ENCODE results near the gene TMEM256.
A peak's percentile ranks its signal among the peaks of the same experiment; 100 is the strongest.

Gene TMEM256

DNA sequence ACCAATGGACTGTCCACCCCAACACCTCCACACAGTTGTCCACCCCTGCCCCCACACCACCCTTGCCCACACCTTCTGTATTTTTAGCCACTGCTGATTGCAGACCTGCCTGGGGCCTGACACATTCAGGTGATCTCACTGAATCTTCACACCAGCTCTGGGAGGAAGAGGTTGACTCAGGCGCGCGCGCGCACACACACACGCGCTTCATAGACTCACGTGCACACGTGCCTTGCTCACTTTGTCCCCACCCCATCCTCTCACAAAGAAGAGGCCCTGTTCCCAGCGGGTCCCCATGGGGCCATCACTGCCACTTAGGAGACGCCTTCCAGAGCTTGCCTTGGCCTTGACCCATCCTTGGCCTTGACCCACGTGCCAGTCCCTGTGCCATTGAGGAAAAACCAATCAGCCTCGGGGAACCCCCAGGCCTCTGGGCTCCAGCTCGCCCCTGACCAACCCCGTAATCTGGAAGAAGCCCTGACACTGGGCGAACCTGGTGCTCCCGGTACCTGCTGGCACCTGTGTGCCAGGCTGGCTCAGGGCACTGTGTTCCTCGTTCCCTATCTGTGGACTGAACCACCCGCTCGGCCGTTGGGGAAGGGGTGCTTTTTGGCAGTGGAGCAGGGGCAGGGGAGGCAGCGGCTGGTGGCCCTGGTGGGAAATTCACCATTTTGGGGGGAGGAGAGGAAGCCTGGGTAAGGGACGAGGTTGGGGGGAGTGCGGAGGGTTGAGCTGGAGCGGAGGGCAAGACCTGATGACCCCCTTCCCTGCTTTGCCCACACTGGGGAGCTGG lies 6.9 kb upstream of the TMEM256 start:
- no peak for DNase-seq (ENCODE audit: extremely low spot score, insufficient read length, low read depth)
- no peak for FAIRE-seq

DNA sequence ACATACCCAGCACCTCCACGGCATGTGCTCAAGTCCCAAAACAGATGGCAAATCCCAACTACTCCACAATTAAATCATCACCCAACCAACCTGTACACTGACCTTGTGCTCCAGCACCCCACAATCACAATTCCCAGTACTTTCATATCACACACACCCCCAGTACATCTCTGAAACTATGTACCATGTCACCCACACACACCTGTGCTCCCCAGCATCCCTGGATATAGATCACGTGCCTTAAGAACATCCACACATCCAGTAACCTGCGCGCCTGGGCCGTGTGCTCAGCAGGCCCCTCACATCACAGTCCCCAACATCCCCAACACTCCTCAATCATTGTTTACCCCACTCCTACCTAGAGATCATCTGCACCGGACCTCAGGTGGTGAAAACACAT lies 5.8 kb upstream of the TMEM256 start:
- no peak for DNase-seq (ENCODE audit: extremely low spot score, insufficient read length, low read depth)
- FAIRE-seq, result no peak

DNA sequence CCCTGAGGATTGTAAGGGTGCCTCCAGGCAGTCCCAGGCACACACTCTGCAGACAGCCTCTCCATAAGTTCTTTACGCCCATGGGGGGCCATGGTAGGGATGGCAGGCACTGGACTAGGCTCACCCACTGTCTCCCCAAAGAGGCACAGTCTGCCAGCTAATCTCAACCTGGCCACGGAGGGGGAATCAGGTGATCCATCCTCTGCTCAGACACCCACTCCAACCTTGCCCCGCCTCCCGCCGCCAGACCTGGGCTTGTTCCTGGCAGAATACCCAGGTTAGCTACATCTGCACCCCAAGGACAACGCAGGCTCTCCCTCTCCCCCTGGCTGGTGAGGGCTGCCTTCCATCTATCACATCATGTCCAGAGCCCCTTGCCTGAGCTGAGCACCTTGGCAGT lies 5.0 kb upstream of the TMEM256 start:
- DNase-seq (ENCODE audit: extremely low spot score, insufficient read length, low read depth) (no peak), FAIRE-seq (no peak)

DNA sequence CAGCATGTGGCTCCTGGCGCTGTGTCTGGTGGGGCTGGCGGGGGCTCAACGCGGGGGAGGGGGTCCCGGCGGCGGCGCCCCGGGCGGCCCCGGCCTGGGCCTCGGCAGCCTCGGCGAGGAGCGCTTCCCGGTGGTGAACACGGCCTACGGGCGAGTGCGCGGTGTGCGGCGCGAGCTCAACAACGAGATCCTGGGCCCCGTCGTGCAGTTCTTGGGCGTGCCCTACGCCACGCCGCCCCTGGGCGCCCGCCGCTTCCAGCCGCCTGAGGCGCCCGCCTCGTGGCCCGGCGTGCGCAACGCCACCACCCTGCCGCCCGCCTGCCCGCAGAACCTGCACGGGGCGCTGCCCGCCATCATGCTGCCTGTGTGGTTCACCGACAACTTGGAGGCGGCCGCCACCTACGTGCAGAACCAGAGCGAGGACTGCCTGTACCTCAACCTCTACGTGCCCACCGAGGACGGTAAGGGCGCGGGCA lies 4.4 kb upstream of the TMEM256 start:
- DNase-seq (ENCODE audit: extremely low spot score, insufficient read length, low read depth), result no peak
- no peak for FAIRE-seq

DNA sequence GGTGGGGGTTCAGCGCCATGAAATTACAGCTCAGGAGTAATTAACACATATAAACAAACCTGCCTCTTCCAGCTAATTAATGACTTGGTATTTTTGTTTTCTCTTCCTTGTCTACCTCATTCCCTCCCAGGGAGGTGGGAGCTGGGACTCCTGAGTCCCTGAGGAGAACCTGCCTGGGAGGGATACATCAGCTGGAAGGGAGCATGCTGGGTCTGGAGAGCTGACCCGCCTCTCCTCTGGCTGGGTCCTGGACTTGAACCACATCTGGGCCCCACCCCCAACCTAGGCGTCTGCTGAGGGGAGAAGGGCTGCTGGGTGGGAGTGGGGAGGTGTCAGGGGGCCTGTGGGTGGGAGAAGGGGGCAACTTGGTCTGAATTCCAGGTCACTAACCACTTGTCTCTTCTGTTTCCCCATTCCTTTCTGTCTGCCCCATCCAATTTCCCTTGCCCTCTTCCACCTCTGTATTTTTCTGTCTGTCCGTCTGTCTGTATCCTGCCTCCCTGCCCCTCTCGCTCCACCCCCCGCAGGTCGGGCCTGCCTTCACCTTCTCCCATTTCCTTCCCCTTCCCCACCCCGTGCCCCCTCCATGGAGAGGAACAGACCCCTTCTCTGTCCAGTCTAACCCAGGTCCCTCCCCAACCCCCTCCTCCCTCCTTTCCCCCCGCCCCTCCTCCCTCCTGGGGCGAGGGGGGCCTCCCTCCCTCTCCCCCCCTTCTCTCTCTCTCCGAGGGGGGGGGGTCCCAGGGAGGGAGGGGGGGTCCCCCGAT lies 3.8 kb upstream of the TMEM256 start, which contains the start of gene NLGN2:
TSS of gene NLGN2 (plus strand) at position 361 of the 767 bp plus-strand sequence. CDS start 411 bp downstream, outside the sequence.
- FAIRE-seq (no peak), DNase-seq (ENCODE audit: extremely low spot score, insufficient read length, low read depth) (no peak)

DNA sequence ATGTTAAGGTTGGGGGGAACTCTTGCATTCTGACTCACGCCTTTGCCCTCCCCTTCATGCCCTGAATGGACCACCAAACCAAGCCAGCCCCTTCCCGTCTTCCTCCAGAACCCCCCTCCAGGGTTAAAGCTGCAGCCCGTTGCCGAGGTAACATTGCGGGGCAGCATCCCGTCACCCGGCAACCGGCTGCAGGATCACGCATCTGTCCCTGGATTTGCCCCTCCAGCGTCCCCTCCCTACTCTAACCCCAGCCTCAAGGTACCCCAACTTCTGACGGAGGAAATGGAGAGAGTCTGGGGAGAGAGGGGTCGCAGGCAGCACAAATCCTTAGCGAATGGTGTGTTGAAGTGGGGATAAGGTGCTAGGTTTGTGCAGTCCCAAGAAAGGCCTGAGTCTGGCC lies 3.2 kb upstream of the TMEM256 start:
- FAIRE-seq, result no peak
- no peak for DNase-seq (ENCODE audit: extremely low spot score, insufficient read length, low read depth)

DNA sequence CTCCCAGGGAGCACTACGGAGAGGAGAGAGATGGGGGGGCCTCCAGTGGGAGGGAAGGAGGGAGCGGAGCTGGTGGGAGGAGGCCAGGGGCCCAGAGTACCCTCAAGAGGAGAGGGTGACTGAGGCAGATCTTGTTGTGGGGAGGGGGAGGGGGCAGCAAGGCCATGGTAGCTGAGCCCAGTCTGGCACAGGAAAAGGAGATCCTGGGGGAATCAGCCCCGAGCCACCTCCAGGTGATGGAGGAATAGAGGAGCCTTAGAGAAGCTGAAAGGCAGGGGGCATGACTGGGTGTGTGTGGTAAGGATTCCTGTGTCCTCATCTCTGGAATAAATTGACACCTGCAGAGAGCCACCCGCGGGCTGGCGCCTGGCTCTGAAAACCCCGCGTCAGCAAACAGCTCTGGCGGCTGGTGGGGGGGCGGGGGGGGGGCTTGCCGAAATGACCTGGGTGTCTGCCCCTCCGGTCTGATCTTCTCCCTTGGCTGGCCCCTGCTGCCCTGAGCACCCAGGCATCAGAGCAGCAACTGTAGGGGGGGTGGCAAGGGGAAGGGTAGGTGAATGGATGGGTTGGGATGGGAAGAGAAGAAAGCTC lies 2.4 kb upstream of the TMEM256 start:
- FAIRE-seq, result no peak
- no peak for DNase-seq (ENCODE audit: extremely low spot score, insufficient read length, low read depth)

DNA sequence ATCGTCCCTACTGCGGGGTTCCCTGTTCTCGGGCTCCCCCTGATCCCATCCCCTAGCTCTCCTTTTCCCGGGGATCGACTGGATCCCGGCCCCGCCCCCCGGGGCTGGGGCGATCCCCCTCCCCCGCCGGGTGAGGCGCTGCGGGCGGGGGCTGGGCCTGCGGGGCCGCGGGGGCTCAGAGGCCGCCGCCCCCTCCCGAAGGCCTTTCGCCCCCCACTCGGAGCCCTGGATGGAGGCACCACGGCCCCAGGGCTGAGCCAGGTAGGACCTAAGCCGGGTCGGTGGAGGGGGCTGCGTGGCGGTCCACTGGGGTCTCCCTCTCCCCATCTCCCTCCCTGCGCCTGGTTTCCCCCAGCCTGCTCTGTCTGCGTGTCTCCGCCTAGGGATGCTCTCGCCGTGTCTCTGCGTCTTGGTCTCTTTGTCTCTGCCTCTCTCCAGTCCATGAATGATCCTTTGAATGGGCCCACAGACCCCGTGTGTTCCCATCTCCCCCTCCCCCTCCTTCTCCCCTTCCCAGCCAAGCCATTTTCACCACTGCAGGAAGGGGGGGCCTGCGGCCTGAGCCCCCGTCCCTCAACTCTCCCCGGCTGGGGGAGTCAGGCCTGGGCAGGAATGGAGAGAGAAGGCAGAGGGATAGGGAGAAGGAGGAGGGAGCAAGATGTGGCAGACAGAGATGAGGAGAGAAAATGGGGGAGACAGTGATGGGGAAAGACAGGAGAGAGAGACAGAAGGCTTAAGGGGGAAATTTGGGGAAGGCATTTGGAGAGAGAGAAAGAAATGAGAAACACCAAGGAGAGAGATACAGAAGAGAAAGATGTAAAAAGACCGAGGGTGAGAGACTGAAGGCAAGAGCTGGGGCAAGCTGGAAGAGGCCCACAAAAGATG lies 1.7 kb upstream of the TMEM256 start:
- DNase-seq (ENCODE audit: extremely low spot score, insufficient read length, low read depth) (no peak), FAIRE-seq (no peak)

DNA sequence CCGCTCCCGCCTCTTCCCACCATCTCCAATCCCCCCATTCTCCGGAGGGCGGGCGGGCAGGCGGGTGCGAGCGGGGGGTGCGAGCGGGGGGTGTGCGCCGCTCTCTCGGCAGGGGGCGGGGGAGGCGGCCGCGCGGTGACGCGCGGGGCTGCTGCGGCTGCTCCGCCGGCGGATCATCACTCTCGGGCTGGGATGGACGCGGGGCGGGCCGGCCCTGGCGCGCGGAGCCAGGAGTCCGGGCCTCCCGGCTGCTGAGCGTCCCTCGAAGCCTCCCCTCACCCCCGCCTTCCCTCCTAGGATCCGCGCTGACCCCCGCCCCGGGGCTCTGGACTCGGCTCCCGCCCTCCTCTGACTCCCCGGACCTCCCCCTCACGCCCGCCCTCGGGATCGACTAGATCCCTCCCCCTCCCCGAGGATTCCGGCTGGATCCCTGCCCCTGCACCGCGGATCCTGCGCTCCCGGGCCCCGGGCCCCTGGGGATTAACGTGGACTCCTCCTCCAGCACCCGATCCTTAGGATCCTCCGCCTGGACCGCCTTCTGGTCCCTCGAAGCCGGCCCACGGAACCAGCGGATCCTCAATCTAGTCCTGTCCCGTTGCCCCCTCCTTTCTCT lies 946 bp upstream of the TMEM256 start:
- FAIRE-seq (no peak), DNase-seq (ENCODE audit: extremely low spot score, insufficient read length, low read depth) (no peak)

DNA sequence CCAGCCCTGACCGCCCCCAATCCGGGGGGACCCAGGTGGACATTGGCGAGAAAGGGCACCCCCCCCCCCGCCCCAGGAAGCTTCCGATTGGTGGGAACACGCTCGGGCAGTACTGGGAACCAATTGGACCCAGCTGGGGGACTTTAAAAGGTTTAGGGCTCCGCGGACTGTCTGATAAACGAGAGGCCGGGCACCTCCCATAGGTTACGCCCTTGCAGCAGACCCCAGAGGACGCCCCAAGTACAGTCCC lies 245 bp downstream of the TMEM256 start:
- FAIRE-seq (no peak), DNase-seq (ENCODE audit: extremely low spot score, insufficient read length, low read depth) (no peak)

DNA sequence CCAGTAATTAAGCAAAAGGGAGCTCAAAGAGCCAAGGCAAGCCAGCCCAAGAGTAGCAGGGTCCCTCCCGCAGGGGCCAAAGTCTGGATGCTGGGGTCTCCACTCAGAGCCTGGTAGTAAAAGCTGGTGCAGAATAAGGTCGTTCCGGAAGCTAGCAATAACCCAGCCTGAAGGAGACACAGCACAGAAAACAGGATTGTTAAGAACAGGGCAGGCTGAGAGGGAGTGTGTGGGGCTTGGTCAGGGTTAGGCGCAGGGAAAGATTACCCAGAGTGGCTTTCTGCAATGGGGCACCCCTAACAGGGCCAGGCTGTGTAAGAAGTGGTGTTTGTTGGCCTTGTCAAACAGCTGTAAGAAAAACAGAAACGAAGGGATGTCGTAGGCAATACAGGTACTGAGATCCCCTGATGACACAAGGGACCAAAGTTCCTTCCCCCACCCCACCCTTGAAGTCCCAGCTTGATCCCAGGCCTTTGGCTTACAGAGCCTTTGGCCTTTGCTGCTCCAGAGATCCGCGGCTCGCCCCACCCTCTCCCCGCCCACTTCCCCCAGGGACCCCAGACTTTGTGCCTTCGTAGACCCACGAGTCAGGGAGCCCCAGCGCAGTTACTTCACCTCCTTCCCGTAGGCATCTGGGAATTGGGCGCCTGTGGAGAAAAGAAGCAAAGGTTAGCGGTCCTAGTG lies 712 bp downstream of the TMEM256 start:
- FAIRE-seq (no peak), DNase-seq (ENCODE audit: extremely low spot score, insufficient read length, low read depth) (no peak)

DNA sequence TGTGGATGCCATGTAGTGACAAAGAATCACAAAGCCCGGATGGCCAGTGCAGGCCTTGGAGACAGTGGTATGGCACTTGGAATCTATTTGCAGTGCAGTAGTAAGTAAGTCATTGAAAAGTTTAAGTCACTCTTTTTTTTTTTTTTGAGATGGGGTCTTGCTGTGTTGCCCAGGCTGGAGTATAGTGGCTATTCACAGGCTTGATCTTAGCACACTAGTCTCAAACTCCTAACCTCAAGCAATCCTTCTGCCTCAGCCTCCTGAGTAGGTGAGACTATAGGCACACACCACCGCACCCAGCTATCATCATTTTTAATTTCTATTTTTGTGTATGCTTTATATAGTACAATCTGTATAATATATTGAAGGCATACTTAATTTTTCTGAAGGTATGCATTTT lies 5.3 kb downstream of the TMEM256 start:
- FAIRE-seq (no peak), DNase-seq (ENCODE audit: extremely low spot score, insufficient read length, low read depth) (no peak)

DNA sequence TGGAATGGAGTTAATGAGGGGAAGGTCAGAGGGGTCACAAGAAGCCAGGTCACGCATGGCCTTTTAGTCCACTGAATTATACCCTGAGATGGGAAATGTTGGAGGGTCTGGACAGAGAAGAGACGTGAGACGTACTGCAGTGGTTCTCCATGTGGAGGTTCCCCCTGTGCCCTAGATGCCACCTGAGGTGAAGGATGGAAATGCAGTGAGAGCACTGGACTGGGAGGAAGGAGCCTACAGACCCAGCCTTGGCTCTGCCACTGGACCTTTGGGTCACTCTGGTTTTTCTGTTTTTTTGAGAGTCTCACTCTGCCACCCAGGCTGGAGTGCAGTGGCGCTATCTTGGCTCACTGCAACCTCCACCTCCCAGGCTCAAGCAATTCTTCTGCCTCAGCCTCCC lies 7.8 kb downstream of the TMEM256 start:
- FAIRE-seq, result no peak
- DNase-seq (ENCODE audit: extremely low spot score, insufficient read length, low read depth), result no peak

DNA sequence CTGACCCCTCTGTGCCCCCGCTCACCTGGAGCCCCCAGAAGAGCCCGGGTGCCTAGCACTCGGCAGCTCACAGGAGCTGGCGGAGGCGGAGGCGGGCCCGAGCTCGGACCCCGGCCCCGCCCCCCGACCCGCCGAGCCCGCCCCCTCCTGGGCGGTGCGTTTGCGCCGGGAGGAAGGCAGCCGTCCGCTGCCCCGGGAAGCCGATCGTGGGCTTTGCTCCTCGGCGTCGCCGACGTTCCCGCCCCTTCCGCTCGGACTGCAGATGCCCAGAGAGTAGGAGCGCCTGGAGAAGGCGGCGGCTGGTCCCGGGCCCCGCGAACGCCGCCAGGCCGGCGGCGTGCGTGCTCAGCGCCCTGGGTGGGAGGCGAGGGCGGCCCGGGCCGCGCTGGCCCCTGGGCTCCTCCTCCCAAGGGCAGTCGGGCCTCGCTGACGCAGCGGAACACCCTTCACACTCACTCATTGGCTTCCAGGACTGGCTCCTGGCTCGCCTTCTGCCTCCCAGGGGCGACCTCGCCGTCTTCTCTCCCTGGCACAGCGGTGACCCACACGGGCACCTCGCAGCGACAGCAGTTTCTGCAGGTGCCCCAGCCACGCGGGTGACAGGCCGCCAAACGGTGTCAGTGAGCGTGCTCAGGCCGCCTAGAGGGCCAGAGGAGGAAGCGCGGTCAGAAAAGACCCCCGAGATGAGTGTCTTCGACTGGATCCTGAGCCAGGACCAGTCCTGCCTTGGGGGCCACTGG lies 9.3 kb downstream of the TMEM256 start, which contains the start of gene PLSCR3:
TSS of gene PLSCR3 (minus strand) at position 74 of the 740 bp plus-strand sequence. CDS start 415 bp downstream, outside the sequence.
- peak; percentile 89 for DNase-seq (ENCODE audit: extremely low spot score, insufficient read length, low read depth)
- FAIRE-seq, result peak; percentile 90

DNA sequence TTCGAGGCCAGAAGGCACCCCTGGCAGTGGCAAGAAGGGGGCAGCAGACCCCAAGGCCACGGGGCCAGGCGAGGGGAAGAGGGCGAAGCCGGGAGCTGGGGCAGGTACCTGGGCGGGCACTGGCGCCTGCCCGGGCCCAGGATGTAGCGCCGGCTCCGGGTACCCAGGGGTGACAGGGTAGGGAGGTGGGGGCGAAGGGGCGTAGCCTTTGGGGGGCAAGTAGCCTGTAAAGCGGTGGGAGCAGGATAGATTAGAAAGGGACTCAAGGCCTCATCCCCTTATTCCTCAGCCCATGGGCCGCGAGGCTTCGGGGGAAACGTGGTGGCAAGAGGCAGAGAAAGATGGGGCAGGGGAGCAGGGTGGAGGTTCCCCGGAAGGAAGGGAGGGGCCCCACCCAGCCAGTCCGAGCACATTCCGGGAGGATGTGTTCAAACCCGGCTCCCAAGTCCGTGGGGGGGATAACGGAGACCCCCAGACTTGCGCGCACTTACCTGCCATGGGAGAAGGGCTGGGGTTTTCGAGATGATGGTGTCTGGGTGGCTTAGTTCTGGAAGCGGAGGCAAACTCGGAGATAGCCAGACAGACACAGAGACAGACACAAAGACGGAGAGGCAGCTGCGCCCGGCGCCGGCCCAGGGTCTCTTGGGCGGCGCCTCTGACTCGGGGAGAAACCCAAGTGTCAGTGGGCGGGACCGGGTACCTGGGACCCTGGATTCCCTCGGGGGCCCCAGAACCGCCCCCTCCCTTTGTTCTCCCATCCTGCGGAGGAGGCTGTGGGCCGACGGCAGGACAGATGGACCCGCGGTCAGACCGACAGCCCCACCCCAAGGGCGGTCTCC lies 10.1 kb downstream of the TMEM256 start:
- FAIRE-seq, result peak; percentile 21

DNA sequence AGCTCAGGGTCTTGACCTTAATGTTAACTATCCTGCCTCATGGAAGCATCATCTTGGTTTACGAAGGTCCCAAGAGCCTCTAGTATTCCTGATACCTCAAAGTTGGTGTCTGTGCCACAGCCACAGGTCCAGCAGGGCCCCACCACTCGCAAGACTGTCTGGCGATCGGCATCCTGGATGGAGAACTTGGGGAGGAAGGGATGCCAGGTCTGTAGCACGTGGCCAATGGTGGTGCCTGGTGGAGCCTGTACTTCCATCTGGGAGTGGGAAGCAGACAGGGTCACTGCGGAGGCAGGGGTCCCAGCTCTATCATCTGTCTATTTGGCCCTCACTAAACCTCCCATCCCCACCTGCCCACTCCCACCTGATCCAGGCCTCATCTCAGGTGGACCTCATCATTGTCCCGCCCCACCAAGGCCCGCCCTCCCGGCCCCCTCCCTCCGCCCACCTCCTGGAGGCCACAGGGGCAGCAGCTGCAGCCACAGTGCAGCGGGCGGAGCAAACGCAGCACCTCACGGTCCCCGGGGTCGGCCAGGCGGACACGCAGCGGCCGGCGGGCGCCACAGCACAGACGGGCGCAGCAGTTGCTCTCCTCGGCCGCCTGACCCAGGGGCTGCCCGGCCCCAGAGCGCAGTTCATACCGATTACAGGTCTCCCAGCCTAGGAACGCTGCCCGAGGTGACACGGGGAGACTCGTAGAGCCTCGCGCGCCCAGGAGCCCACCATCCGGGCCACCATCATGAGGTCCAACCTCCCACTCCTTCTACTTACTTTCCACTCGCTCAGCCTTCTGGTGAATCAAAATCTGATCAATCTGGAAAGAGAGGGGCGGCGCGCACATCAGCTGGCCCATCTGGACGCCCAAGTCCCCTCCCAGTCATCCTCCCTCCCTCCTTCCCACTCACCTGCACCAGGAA lies 10.9 kb downstream of the TMEM256 start:
- FAIRE-seq (no peak), DNase-seq (ENCODE audit: extremely low spot score, insufficient read length, low read depth) (no peak)

More for the DNA sequence above, 10.1 kb downstream of the TMEM256 start:
- DNase-seq (ENCODE audit: extremely low spot score, insufficient read length, low read depth), result no peak

DNA sequence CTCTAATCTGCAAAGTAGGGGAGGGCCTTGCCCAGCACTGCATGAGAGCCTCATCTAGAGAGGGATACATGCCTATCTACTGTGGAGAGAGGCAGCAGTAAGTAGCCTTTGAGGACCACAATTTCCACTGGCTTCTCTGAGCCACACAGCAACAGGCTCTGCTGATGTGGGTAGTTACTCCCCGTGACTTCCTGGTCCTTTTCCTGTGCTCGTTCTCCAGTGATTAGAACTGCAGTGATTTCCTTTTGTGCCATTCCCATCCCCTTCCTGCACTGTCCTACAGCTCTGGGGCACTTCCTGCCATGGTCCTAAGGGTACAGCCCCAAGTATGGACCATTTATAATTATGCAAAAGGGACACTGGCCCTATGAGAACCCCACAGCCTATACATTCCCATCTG lies 12.6 kb downstream of the TMEM256 start:
- no peak for DNase-seq (ENCODE audit: extremely low spot score, insufficient read length, low read depth)
- no peak for FAIRE-seq
